Motor neuron (in vitro differentiated cells): Measurements from ENCODE around the gene ADAMTS10. TPM values are rescaled to one million over a fixed set of nuclear protein-coding genes. Genes with fewer than 3 reads are reported as not detected.
"Not testable (repeated sequence)": the region's sequence is repeated elsewhere in the genome, so short reads cannot be mapped to it uniquely, and the experiment has no call there.

Experiments
- ATAC-seq, 8 experiments: fragments of 200-7000 bp; cut with Tn5 transposase; replicated peaks in 6 of 8; 2 replicates each; pipeline ENCODE4 v1.8.0; 2021; ENCODE audit warnings: mild to moderate bottlenecking in 8 of 8, moderate library complexity in 8 of 8
- H3K27ac ChIP-seq, 2 donors: fragments of 250-450 bp; sonication (Bioruptor Pico); 2 replicates each; pipeline ENCODE4 v1.9.0; 2021; ENCODE audit warnings: antibody characterized with exemption in 2 of 2, mild to moderate bottlenecking in 2 of 2, moderate library complexity in 1 of 2
- H3K4me1 ChIP-seq, 2 donors: fragments of 250-450 bp; sonication (Bioruptor Pico); replicated peaks in 1 of 2; 2 replicates each; pipeline ENCODE4 v1.6.1; 2021; ENCODE audit warnings: antibody characterized with exemption in 2 of 2, mild to moderate bottlenecking in 2 of 2, moderate library complexity in 1 of 2
- H3K4me3 ChIP-seq, 5 donors: fragments of 250-450 bp; sonication (Bioruptor Pico); 2 replicates each; pipeline ENCODE4 v1.9.0; 2021; ENCODE audit warnings: antibody characterized with exemption in 5 of 5, mild to moderate bottlenecking in 5 of 5, moderate library complexity in 4 of 5
- WGBS, 10 experiments: fragments of 450-650 bp; shearing (Covaris generic); methylation state at CpG; one replicate each; pipeline ENCODE4 v1.0.0; 2022; 5-methylcytosine and 5-hydroxymethylcytosine counted together
- in situ Hi-C, 9 experiments: fragments of 400-800 bp; cut with MboI; loops; one replicate each; pipeline ENCODE4 v1.15.0; 2021; ENCODE audit warnings: low sequenced_read_pairs in 9 of 9, low pct_unique_long_range_greater_than_20kb in 2 of 9; ENCODE audit not compliant: unreplicated experiment in 9 of 9
- total RNA-seq, 8 experiments: library from RNA; unstranded; fragments of 300-600 nt; gene quantifications; 2 replicates each; pipeline versions ENCODE4 v1.2.3 to v1.2.4, GENCODE V29; 2022

Gene ADAMTS10
- total RNA-seq, 8 experiments from 2014 or later, result 5.1 to 45.3 (median 15.0) TPM

- ATAC-seq, result no peak
- Histone ChIP-seq H3K27ac (no peak overlapping the region), H3K4me1 (no peaks in the 10 kb centered on the region), H3K4me3 (no peak overlapping the region)
- in situ Hi-C loops, result loop anchor here in 1 of 9 experiments (25.0 kb wide), 1 partner anchor 447 kb away; the partner anchor contains the start of gene OR1M1
- WGBS, 10 experiments, result 0 to 62% (median 33%) methylated on average over 3 to 12 of the region's 12 CpGs; no CpG with 5 or more reads in 4 of the 10 experiments
Observed at GRCh38 chr19:8640402-8641004, 30.0 kb upstream of the ADAMTS10 start.

DNA sequence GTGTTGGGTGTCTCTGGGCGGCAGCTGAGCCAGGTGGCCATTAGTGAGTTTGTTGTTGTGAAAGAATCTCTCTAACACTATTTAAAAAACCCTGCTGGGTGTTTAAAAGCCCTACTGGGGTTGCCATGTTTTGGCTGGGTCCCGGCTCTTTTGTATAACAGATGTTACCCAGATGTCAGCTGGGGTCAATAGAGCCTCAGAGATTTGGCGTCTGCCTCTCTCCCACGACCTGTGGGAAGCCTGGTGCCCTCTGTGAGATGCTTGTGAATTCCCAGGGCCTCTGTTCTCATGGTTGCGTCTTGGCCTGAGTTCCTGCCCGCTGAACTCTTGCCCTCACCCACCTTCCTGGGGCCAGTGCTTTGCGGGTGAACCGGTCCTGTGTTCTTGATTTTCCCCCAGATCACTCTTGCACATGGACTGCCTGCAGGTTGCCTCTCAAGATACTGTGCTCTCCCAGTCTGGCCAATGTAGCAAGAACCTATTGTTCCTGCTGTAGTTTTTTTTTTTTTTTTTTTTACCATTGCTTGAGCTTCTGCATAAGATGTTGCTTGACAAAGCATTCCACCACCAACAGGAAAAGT, 29.4 kb upstream of the ADAMTS10 start:
- Histone ChIP-seq H3K4me1 (no peaks in the 10 kb centered on the region), H3K4me3 (no peak overlapping the region), H3K27ac (no peak overlapping the region)
- in situ Hi-C loops, result loop anchor here in 1 of 9 experiments (25.0 kb wide), 1 partner anchor 447 kb away; the partner anchor contains the start of gene OR1M1
- no peak for ATAC-seq
- 0 to 37% (median 0%) methylated on average over 1 to 5 of the region's 8 CpGs; no CpG with 5 or more reads in 5 of the 10 experiments for WGBS, 10 experiments

- no peak overlapping the region for H3K4me3 ChIP-seq
- WGBS, 10 experiments, result 59 to 98% (median 78%) methylated on average over 1 to 14 of the region's 21 CpGs; no CpG with 5 or more reads in 2 of the 10 experiments
- H3K4me1 ChIP-seq, result no peaks in the 10 kb centered on the region
- no peak for ATAC-seq
- in situ Hi-C loops, result loop anchor here in 1 of 9 experiments (25.0 kb wide), 1 partner anchor 449 kb away; the partner anchor contains the start of gene OR1M1
- no peak overlapping the region for H3K27ac ChIP-seq
Observed at GRCh38 chr19:8638078-8638619, 27.6 kb upstream of the ADAMTS10 start.

GRCh38 chr19:8637070-8637469, 26.6 kb upstream of the ADAMTS10 start:
- in situ Hi-C loops, result loop anchor here in 1 of 9 experiments (25.0 kb wide), 1 partner anchor 450 kb away; the partner anchor contains the start of gene OR1M1
- 29 to 100% (median 72%) methylated on average over 1 to 4 of the region's 4 CpGs; no CpG with 5 or more reads in 5 of the 10 experiments for WGBS, 10 experiments
- H3K4me1 ChIP-seq, H3K27ac ChIP-seq, ATAC-seq, H3K4me3 ChIP-seq: not testable (repeated sequence)

DNA sequence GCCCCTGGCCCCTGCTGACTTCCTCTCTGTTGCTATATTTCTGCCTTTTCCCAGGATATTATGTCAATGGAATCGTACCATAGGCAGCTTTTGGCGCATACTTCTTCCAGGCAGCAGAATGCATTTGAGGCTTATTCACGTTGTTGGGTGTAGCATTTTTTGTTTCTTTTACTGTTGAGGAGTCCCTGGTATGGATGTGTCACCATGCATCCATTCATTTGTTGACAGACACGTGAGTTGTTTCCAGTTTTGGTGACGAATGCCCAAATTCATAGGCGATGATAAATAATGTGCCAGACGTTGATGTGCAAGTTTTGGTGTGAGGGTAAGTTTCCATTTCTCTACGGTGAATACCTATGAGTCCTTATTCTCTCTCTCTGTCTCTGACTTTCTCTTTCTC, 24.9 kb upstream of the ADAMTS10 start:
- Histone ChIP-seq H3K4me3 (no peak overlapping the region), H3K4me1 (no peaks in the 10 kb centered on the region), H3K27ac (no peak overlapping the region)
- in situ Hi-C loops, result loop anchor here in 1 of 9 experiments (25.0 kb wide), 1 partner anchor 452 kb away; the partner anchor contains the start of gene OR1M1
- ATAC-seq, result no peak
- 14 to 86% (median 64%) methylated on average over 2 to 8 of the region's 8 CpGs; no CpG with 5 or more reads in 1 of the 10 experiments for WGBS, 10 experiments

GRCh38 chr19:8631425-8631819, 20.9 kb upstream of the ADAMTS10 start:
- ATAC-seq, result no peak
- no peaks in the 10 kb centered on the region for H3K4me1 ChIP-seq
- in situ Hi-C loops, result loop anchor here in 1 of 9 experiments (25.0 kb wide), 1 partner anchor 456 kb away; the partner anchor contains the start of gene OR1M1
- H3K4me3 ChIP-seq, result no peak overlapping the region
- no peak overlapping the region for H3K27ac ChIP-seq
- WGBS, 10 experiments, result 20 to 43% methylated on average over 1 to 4 of the region's 11 CpGs; no CpG with 5 or more reads in 8 of the 10 experiments

- in situ Hi-C loops, result loop anchor here in 1 of 9 experiments (25.0 kb wide), 1 partner anchor 456 kb away; the partner anchor contains the start of gene OR1M1
- no peak for ATAC-seq
- Histone ChIP-seq H3K27ac (no peak overlapping the region), H3K4me3 (no peak overlapping the region), H3K4me1 (no peaks in the 10 kb centered on the region)
- WGBS, 10 experiments, result 0 to 80% (median 40%) methylated on average over 1 to 4 of the region's 6 CpGs; no CpG with 5 or more reads in 1 of the 10 experiments
Observed at GRCh38 chr19:8630796-8631424, 20.4 kb upstream of the ADAMTS10 start.

GRCh38 chr19:8629996-8630683, 19.6 kb upstream of the ADAMTS10 start, which contains the start of gene NFILZ:
TSS of gene NFILZ (plus strand) at chr19:8630633. CDS start at chr19:8676766, 46,133 bp downstream.
- H3K4me1 ChIP-seq, result no peaks in the 10 kb centered on the region
- no peak within 1 kb of the TSS for H3K27ac ChIP-seq
- in situ Hi-C loops, result loop anchor here in 1 of 9 experiments (25.0 kb wide), 1 partner anchor 457 kb away; the partner anchor contains the start of gene OR1M1
- no peak for ATAC-seq
- 0 to 100% (median 81%) methylated on average over 1 to 9 of the region's 11 CpGs; no CpG with 5 or more reads in 2 of the 10 experiments for WGBS, 10 experiments
- H3K4me3 ChIP-seq, result no peak within 1 kb of the TSS

GRCh38 chr19:8629184-8629583, 18.7 kb upstream of the ADAMTS10 start:
- no peak overlapping the region for H3K27ac ChIP-seq
- ATAC-seq, result no peak
- H3K4me3 ChIP-seq, result no peak overlapping the region
- WGBS, 10 experiments, result 30 to 78% (median 48%) methylated on average over 1 to 2 of the region's 2 CpGs; no CpG with 5 or more reads in 5 of the 10 experiments
- in situ Hi-C loops, result loop anchor here in 1 of 9 experiments (25.0 kb wide), 1 partner anchor 458 kb away; the partner anchor contains the start of gene OR1M1
- H3K4me1 ChIP-seq, result no peaks in the 10 kb centered on the region

- ATAC-seq, result peak in 2 of 8 experiments; percentile 39 to 80
- WGBS, 10 experiments, result 0 to 100% (median 60%) methylated on average over 1 to 8 of the region's 8 CpGs; no CpG with 5 or more reads in 3 of the 10 experiments
- Histone ChIP-seq H3K4me3 (no peak overlapping the region), H3K4me1 (no peaks in the 10 kb centered on the region), H3K27ac (no peak overlapping the region)
- in situ Hi-C loops, result loop anchor here in 1 of 9 experiments (25.0 kb wide), 1 partner anchor 460 kb away; the partner anchor contains the start of gene OR1M1
Observed at GRCh38 chr19:8626842-8627241, 16.3 kb upstream of the ADAMTS10 start.

- H3K27ac ChIP-seq, H3K4me3 ChIP-seq, in situ Hi-C loops, H3K4me1 ChIP-seq: not testable (repeated sequence)
- peak in 1 of 8 experiments; percentile 36 for ATAC-seq
- WGBS, 10 experiments, result 49 to 100% (median 50%) methylated on average over 1 to 4 of the region's 4 CpGs; no CpG with 5 or more reads in 5 of the 10 experiments
Observed at GRCh38 chr19:8622886-8623285, 12.4 kb upstream of the ADAMTS10 start.

DNA sequence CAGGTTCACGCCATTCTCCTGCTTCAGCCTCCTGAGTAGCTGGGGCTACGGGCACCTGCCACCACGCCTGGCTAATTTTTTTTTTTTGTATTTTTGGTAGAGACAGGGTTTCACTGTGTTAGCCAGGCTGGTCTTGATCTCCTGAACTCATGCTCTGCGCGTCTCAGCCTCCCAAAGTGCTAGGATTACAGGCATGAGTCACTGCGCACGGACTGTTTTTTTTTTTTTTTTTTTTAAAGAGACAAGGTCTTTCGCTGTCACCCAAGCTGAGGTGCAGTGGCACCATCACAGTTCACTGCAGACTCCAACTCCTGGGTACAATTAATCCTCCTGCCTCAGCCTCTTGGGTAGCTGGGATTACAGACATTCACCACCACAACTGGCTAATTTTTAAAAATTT, 8.2 kb upstream of the ADAMTS10 start:
- in situ Hi-C loops, result no loop called here
- no peak overlapping the region for H3K4me3 ChIP-seq

More for the DNA sequence above, 8.2 kb upstream of the ADAMTS10 start:
- no peak for ATAC-seq
- Histone ChIP-seq H3K27ac (no peak overlapping the region), H3K4me1 (no peaks in the 10 kb centered on the region)
- WGBS, 10 experiments, result 42 to 80% (median 62%) methylated on average over 1 to 8 of the region's 8 CpGs; no CpG with 5 or more reads in 4 of the 10 experiments
